Panc1 (cell line): ENCODE data around the gene FBXO46.
"Not testable (repeated sequence)": the region's sequence is repeated elsewhere in the genome, so short reads cannot be mapped to it uniquely, and the experiment has no call there.

Source experiments
- CTCF ChIP-seq: fragments of 450-650 bp; IDR thresholded peaks from 2 replicates; pipeline ENCODE4 v1.5.1; 2017; ENCODE audit warnings: mild to moderate bottlenecking
- POLR2AphosphoS5 ChIP-seq: IDR thresholded peaks from 2 replicates; pipeline ENCODE4 v1.6.1; 2012; ENCODE audit warnings: mild to moderate bottlenecking, low read depth, low read length, moderate library complexity
- REST ChIP-seq, 2 experiments: IDR thresholded peaks; 2 replicates each; pipeline ENCODE4 v1.6.1; 2011 to 2012; ENCODE audit warnings: low read depth in 2 of 2, control low read depth in 1 of 2, low read length in 1 of 2, mild to moderate bottlenecking in 1 of 2, moderate library complexity in 1 of 2; ENCODE audit not compliant: insufficient read depth in 1 of 2
- SIN3A ChIP-seq: IDR thresholded peaks from 2 replicates; pipeline ENCODE4 v1.6.1; 2012; ENCODE audit warnings: low read depth, mild to moderate bottlenecking, low read length, moderate library complexity, borderline replicate concordance; ENCODE audit not compliant: insufficient read depth
- TCF7L2 ChIP-seq: IDR thresholded peaks from 2 replicates; pipeline ENCODE4 v1.6.1; 2011; ENCODE audit warnings: mild to moderate bottlenecking, low read depth, low read length, inconsistent platforms

GRCh38 chr19:45685045-45685444, 45.7 kb downstream of the FBXO46 start:
- TF ChIP-seq CTCF; POLR2AphosphoS5; REST (IDR thresholded peaks at IDR 0.05; ENCODE audit: insufficient read depth in 1 of 2, low read depth in 2 of 2, low read length in 1 of 2); SIN3A; TCF7L2: not testable (repeated sequence)
